AG10803 (cell line): ENCODE results near the gene MRGPRF.

Experiments used
- DNase-seq: peaks from one replicate; pipeline ENCODE4 v3.0.0; 2010; ENCODE audit warnings: low read depth
- H3K4me3 ChIP-seq: 2 replicates; pipeline ENCODE4 v1.5.1; 2011; ENCODE audit warnings: mild to moderate bottlenecking, low read length, control low read depth
- CTCF ChIP-seq: conservative IDR thresholded peaks from 2 replicates; pipeline ENCODE4 v1.5.1; 2011; ENCODE audit warnings: mild to moderate bottlenecking, low read length, control low read depth, inconsistent platforms

MRGPRF gene

GRCh38 chr11:69013009-69013951 is at the start of gene MRGPRF:
Gene MRGPRF (minus strand): TSS chr11:69013246. CDS start chr11:69009901, 3,345 bp downstream.
- H3K4me3 ChIP-seq: peak within 1 kb of the TSS; percentile 77
- DNase-seq: peak; percentile 91
- peak; percentile 73 for TF ChIP-seq CTCF

GRCh38 chr11:69062169-69062855 is 49.3 kb upstream of the MRGPRF start:
- H3K4me3 ChIP-seq: no peak overlapping the region
- TF ChIP-seq CTCF: no peak
- DNase-seq: no peak

DNA sequence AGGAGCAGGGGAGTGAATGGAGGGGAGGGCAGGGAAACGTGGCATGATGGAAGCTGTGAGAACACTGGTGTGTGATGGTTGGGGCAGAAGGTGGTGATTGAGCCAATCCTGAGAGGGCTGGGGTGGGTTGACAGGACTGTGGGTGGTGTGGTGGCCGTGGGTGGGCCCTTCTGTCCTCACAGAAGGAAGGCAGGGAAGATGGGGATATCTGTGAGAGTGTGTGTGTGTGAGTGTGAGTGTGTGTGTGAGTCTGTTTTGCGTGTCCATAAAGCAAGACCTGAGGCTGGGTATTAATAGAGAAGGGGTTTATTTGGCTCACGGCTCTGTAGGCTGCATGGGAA is 48.6 kb upstream of the MRGPRF start:
- no peak for DNase-seq
- H3K4me3 ChIP-seq: no peak overlapping the region
- no peak for TF ChIP-seq CTCF

DNA sequence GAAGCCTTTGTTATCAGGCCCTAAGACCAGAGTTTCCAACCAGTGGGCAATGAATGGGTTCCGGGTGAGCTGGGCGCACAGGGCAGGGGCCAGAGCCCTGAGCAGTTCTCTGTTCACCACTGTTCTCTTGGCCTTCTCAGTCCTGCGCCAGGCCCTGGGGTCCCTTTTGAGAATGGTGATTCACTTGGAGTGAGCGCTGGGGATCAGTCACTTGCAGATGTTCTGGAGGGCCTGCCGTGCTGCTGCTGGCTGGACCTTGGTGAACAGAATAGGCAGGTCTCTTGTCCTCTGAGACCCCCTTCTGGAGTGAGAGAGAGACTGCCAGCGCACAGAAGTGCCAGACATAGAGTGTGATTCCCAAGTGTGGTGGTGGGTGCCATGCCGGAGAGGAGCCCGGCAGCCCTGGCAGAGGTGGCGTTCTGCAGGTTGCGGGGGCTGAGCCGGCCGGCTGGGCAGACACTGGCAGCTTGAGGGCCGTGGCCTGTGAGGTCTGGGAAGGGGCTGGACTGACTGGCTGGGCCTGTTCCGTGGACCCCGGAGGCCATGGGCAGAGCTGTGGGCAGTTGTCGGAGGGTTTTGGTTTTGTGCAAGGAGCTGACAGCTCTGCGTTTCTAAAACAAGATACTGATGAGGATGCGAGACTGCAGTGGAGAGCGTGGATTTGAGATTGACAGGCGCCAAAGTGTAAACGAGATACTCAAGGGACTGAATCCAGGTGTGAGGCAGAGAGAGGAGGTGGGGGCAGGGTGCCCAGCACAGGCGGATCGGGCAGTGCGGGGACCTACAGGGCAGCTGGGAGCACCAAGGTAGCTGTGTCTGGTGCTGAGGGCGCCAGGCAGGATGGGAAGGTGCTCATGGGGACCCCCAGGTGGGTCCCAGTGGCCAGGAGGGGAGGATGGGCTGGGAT is 48.0 kb upstream of the MRGPRF start:
- no peak overlapping the region for H3K4me3 ChIP-seq
- TF ChIP-seq CTCF: no peak
- no peak for DNase-seq

- H3K4me3 ChIP-seq: no peak overlapping the region
- TF ChIP-seq CTCF: no peak
- no peak for DNase-seq
Observed at GRCh38 chr11:69059985-69060384, 46.9 kb upstream of the MRGPRF start.

DNA sequence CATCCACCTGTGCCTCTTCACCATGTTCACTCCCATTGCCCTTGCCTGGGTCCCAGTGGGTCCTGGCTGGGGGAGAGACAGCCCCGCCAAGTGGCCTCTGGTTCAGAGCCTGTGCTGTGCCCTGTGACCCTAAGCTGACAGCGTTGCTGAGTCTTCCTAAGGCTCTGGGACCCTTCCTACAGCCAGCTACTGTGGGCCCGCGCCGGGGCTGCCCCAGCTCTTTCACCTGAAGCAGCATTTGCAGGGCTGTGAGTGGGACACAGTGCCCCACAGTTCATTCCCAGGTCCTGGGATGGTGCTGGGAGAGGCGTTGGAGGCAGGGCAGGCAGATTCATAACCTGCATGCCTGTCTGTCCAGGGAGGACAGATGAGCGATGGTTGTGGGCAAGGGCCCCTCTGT is 46.4 kb upstream of the MRGPRF start:
- no peak for TF ChIP-seq CTCF
- H3K4me3 ChIP-seq: no peak overlapping the region
- no peak for DNase-seq
